AG10803 (cell line): Measurements from ENCODE around the gene PCOLCE2.

Experiments used
- DNase-seq: peaks from one replicate; pipeline ENCODE4 v3.0.0; 2010; ENCODE audit warnings: low read depth
- H3K4me3 ChIP-seq: 2 replicates; pipeline ENCODE4 v1.5.1; 2011; ENCODE audit warnings: mild to moderate bottlenecking, low read length, control low read depth
- TF ChIP-seq, protein P1 (sequence below): conservative IDR thresholded peaks from 2 replicates; pipeline ENCODE4 v1.5.1; 2011; ENCODE audit warnings: mild to moderate bottlenecking, low read length, control low read depth, inconsistent platforms

The PCOLCE2 gene

DNA sequence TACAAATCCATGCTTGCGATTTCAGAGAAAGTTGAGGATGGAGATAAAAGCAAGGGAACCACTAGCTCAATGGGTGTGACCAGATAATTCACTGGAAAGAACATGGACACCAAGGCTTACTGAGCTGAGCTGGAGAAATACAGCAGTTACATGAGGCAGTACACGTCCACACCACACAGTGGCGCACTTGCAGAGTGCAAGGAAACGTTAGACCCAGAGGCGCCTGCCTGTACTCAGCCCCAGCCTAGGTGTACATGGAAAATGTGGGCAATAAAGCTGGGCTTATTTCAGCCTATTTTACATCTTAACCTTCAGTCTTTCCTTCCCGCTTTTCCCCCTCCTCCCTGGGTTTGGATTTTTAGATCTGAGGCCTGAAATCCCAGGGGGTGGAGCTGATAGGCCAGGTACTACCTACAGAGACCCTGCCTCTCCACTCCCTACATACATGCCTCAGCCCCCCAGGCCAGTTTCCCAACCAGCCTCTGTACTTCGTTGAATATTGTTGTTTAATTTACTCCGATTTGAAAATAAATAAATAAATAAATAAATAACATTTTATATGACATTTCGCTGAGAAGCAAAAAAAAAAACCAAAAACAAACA, 60.1 kb downstream of the PCOLCE2 start:
- no peak overlapping the region for H3K4me3 ChIP-seq
- DNase-seq = peak; percentile 77
- TF ChIP-seq, protein P1, sequence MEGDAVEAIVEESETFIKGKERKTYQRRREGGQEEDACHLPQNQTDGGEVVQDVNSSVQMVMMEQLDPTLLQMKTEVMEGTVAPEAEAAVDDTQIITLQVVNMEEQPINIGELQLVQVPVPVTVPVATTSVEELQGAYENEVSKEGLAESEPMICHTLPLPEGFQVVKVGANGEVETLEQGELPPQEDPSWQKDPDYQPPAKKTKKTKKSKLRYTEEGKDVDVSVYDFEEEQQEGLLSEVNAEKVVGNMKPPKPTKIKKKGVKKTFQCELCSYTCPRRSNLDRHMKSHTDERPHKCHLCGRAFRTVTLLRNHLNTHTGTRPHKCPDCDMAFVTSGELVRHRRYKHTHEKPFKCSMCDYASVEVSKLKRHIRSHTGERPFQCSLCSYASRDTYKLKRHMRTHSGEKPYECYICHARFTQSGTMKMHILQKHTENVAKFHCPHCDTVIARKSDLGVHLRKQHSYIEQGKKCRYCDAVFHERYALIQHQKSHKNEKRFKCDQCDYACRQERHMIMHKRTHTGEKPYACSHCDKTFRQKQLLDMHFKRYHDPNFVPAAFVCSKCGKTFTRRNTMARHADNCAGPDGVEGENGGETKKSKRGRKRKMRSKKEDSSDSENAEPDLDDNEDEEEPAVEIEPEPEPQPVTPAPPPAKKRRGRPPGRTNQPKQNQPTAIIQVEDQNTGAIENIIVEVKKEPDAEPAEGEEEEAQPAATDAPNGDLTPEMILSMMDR = peak; percentile 99

DNA sequence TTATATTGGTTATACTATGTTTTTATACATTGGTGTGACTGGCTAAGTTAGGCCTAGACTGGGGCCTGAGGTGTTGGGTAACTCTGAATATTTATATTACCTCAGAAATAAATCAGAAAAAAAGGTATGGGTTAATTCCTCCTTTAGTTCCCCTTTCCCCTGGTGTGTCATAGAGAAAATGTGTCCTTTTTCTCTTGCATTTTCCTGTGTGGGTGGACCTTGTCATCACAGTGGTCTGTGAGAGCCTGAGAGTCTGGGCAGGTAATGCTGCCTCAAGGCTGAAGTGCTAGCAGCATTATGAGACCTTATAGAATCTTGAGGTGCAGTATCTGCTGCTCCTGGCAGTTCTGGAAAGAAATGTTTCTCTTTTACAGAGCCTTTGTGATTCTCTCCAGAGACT, 69.7 kb downstream of the PCOLCE2 start:
- no peak overlapping the region for H3K4me3 ChIP-seq
- DNase-seq = no peak

DNA sequence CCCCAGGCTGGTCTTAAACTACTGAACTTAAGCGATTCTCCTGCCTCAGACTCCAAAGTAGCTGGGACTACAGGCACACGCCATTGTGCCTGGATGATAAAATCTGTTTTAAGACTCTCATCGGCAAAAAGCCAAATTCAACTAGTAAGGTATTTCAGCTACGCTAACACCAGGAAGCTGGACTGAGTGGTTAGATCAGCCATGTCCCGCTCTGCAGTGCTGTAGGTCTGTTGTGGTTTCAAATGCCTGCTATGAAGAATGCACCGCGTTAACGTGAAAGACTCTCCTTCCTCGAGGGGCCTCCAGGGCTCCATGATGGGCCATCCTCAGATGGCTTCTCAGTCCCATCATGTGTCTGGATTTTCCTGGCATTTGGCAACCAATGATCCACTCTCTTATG, 70.2 kb downstream of the PCOLCE2 start:
- no peak overlapping the region for H3K4me3 ChIP-seq
- TF ChIP-seq, protein P1 = no peak
- no peak for DNase-seq

More for the DNA sequence above, 69.7 kb downstream of the PCOLCE2 start:
- TF ChIP-seq, protein P1 = no peak

DNA sequence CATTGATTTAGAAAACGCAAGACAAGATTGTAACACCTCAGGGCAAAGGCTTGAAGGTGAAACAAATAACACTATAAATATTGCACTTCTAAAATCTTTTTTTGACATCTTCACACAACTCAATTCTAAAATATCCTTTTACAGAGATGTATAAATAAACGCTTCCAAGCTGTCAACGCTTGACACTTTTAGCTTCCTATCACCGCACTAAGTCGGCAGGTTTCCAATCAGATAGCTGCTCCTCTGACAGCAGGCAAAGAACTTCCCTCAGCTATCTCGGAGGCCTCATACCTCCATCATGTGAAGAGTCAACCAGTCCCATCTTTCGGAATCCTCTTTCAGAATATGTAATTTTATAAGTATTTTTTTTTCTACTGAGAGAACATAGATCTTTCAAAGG, 71.0 kb downstream of the PCOLCE2 start:
- no peak for DNase-seq
- TF ChIP-seq, protein P1 = no peak
- H3K4me3 ChIP-seq = no peak overlapping the region

DNA sequence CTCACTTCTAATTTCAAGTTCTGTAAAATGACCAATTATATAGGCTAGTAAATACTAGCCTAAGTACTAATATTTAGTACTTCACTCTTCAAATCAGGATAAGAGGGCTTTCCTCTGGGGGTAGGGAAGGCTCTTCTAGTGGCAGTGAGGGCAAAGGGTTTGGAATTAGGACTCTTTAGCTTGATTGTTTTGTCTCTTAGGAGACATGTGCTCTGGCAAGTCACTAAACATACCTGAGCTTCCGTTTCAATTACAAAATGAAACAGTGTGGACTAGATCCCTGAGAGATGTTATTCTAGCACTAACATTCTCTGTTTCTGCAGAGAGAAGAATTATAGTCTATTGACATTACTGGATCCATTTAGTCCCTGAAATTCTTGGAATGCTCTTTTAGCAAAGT, 71.5 kb downstream of the PCOLCE2 start:
- no peak for DNase-seq
- TF ChIP-seq, protein P1 = no peak
- no peak overlapping the region for H3K4me3 ChIP-seq

- no peak overlapping the region for H3K4me3 ChIP-seq
- TF ChIP-seq, protein P1 = no peak
- no peak for DNase-seq
These were observed 73.1 kb downstream of the PCOLCE2 start for GRCh38 chr3:142815803-142816202.

DNA sequence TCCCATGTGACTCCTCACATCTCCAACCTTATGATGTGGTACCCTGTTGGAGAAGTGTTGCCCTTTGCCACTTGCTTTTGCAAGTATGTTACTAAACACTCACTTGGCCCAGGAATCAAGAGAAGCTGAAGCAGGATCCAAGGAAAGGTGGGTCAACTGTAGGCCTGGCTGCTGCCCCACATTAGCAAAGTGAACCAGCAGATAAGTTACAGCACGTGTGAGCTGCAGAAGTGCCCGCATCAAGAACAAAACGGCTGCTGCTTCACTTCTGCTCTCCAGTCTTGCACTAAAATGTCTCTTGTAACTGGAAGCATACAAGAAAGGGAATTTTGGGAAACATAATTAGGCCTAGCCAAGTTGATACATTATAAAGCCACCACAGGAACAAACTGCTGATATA, 79.6 kb downstream of the PCOLCE2 start:
- H3K4me3 ChIP-seq = no peak overlapping the region
- TF ChIP-seq, protein P1 = no peak
- no peak for DNase-seq
